Stimulated activated CD8-positive, alpha-beta memory T cell treated with anti-CD3 and anti-CD28 coated beads, Interleukin-4, amount 100 ng/mL, for 4 hours (primary cell): Measurements from ENCODE around the gene MUC6.

Experiments used
- DNase-seq, 2 donors: peaks; one replicate each; pipeline ENCODE4 v3.0.0-alpha.2; 2020; ENCODE audit warnings: low read depth in 2 of 2, low spot score in 1 of 2

MUC6 gene

GRCh38 chr11:1052133-1053011, 15.9 kb upstream of the MUC6 start:
- no peak for DNase-seq

GRCh38 chr11:1051356-1052132, 15.0 kb upstream of the MUC6 start:
- no peak for DNase-seq

GRCh38 chr11:1050581-1051355, 14.2 kb upstream of the MUC6 start:
- peak; percentile 37 to 46 for DNase-seq

GRCh38 chr11:1049911-1050580, 13.5 kb upstream of the MUC6 start:
- DNase-seq = no peak

GRCh38 chr11:1049431-1049891, 12.9 kb upstream of the MUC6 start:
- DNase-seq = no peak

GRCh38 chr11:1049071-1049405, 12.5 kb upstream of the MUC6 start:
- no peak for DNase-seq

GRCh38 chr11:1048375-1049070, 12.0 kb upstream of the MUC6 start:
- no peak for DNase-seq

GRCh38 chr11:1047595-1048156, 11.2 kb upstream of the MUC6 start:
- DNase-seq = no peak

- DNase-seq = no peak
Observed at GRCh38 chr11:1044160-1044559, 7.6 kb upstream of the MUC6 start.

- no peak for DNase-seq
Observed at GRCh38 chr11:1043563-1044096, 7.1 kb upstream of the MUC6 start.

- no peak for DNase-seq
Observed at GRCh38 chr11:1042626-1043562, 6.4 kb upstream of the MUC6 start.

GRCh38 chr11:1041936-1042608, 5.6 kb upstream of the MUC6 start:
- DNase-seq = no peak

GRCh38 chr11:1041471-1041870, 5.0 kb upstream of the MUC6 start:
- no peak for DNase-seq

- no peak for DNase-seq
Observed at GRCh38 chr11:1041149-1041467, 4.6 kb upstream of the MUC6 start.

- no peak for DNase-seq
Observed at GRCh38 chr11:1040428-1041148, 4.1 kb upstream of the MUC6 start.

GRCh38 chr11:1039481-1040427, 3.2 kb upstream of the MUC6 start:
- no peak for DNase-seq

GRCh38 chr11:1038921-1039320, 2.4 kb upstream of the MUC6 start:
- DNase-seq = no peak
